GM18505 (cell line): ENCODE results near the gene GNAT3.

ENCODE experiments used
- ATAC-seq: cut with Tn5 transposase; IDR thresholded peaks from one replicate; pipeline ENCODE4 v1.9.1; 2021; ENCODE audit not compliant: unreplicated experiment
- POLR2A ChIP-seq: IDR thresholded peaks from 4 replicates; pipeline ENCODE4 v1.6.1; 2011; ENCODE audit warnings: borderline replicate concordance; ENCODE audit not compliant: insufficient read depth, insufficient read length; ENCODE audit errors: extremely low read depth

GNAT3 gene

GRCh38 chr7:80526472-80526871 is 14.6 kb upstream of the GNAT3 start:
- no peak for ATAC-seq
- TF ChIP-seq POLR2A = no peak

GRCh38 chr7:80524693-80525092 is 12.8 kb upstream of the GNAT3 start:
- ATAC-seq = no peak
- no peak for TF ChIP-seq POLR2A

GRCh38 chr7:80521809-80522208 is 9.9 kb upstream of the GNAT3 start:
- ATAC-seq = no peak
- no peak for TF ChIP-seq POLR2A

DNA sequence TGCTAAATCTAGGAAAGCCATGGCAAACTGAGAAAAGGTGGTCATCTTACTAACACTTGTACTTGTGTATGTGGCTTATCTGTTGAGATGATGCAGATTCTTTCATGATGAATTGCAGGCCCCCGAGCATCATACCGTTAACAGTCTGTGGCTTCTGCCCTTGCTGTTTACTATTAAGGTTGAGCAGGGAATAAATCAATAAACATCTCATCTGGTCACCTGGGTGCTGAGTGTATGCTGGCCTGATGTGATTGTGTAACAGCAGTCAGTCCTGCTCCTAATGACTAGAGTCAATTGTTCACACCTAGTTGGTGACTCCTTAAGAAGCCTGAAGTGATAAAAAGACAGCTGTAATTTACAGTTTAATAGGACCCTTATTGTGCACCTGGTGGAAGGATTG is 8.3 kb upstream of the GNAT3 start:
- no peak for TF ChIP-seq POLR2A
- ATAC-seq = no peak

DNA sequence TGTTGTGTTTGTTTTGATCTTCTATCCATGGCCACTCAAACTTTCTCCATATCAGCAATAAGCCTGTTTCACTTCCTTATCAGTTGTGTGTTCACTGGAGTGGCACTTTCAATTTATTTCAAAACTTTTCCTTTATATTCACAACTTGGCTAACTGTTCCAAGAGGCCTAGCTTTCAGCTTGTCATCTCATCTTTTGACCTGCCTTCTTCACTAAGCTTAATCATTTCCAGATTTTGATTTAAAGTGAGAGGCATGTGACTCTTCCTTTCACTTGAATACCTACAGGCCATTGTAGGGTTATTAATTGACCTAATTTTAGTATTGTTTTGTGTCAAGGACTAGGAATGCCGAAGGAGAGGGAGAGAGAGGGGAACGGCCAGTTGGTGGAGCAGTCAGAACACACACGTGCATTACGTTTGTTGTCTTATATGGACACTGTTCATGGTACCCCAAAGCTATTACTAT is 5.5 kb upstream of the GNAT3 start:
- no peak for ATAC-seq
- no peak for TF ChIP-seq POLR2A

DNA sequence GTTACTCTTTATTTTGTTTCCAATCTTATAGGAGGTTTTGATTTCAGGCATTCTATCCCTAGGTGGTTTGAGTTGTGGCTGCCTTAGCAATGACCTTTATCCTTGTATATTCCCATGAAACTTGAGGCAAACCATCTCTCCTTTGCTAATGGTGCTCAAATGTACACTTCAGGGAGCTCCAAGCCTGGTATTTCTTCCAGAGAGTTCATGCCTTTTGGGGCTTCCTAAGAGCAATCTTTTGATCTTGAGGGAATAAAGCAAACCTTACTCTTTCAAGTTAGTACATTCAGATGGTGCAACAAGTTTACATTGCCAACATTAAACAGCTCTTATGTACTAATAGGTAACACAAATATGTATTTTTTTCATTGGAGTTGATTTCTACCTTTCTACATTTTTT is 3.4 kb upstream of the GNAT3 start:
- ATAC-seq = no peak

DNA sequence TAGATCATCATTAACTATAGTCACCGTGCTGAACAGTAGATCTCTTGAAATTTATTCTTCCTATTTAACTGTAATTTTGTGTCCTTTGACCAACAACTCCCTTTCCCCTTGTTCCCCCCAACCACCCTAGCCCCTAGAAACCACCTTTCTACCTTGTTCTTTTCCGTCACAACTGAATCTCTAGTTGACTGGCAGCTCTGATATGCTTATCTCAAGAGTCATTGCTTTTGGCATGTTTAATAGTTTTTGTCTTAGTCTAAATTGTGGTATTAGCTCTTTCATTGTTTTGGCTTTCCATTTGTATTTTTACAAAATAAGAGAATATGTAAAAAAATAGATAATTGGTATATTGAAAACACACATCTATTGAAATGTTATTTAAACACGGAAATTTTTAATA is 1.8 kb downstream of the GNAT3 start:
- TF ChIP-seq POLR2A = no peak
- no peak for ATAC-seq

More for the DNA sequence above, 3.4 kb upstream of the GNAT3 start:
- TF ChIP-seq POLR2A = no peak

GRCh38 chr7:80508440-80508839 is 3.4 kb downstream of the GNAT3 start:
- no peak for ATAC-seq

GRCh38 chr7:80505900-80506500 is 5.9 kb downstream of the GNAT3 start:
- TF ChIP-seq POLR2A = no peak
- no peak for ATAC-seq

More at GRCh38 chr7:80508440-80508839, 3.4 kb downstream of the GNAT3 start:
- TF ChIP-seq POLR2A = no peak

DNA sequence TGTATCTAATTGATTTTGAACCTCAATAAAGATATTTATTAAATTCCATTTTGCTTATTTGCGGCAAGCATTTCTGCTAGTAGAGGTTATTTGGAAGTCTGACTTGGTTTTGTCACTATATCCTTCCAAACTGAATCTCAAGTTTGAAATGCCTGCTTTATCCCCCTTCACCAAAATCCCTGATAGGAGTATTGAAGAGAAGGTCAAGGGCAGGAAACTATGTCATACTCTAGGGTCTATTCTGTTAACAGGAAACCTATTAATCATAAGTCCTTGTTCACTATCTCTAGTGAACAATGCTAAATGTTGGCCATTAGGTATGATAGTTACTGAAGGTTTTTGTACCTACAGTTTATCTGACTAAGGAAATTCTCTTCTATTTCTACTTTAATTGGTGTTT is 11.5 kb downstream of the GNAT3 start:
- no peak for TF ChIP-seq POLR2A
- ATAC-seq = no peak

GRCh38 chr7:80499350-80499953 is 12.4 kb downstream of the GNAT3 start:
- TF ChIP-seq POLR2A = no peak
- no peak for ATAC-seq

DNA sequence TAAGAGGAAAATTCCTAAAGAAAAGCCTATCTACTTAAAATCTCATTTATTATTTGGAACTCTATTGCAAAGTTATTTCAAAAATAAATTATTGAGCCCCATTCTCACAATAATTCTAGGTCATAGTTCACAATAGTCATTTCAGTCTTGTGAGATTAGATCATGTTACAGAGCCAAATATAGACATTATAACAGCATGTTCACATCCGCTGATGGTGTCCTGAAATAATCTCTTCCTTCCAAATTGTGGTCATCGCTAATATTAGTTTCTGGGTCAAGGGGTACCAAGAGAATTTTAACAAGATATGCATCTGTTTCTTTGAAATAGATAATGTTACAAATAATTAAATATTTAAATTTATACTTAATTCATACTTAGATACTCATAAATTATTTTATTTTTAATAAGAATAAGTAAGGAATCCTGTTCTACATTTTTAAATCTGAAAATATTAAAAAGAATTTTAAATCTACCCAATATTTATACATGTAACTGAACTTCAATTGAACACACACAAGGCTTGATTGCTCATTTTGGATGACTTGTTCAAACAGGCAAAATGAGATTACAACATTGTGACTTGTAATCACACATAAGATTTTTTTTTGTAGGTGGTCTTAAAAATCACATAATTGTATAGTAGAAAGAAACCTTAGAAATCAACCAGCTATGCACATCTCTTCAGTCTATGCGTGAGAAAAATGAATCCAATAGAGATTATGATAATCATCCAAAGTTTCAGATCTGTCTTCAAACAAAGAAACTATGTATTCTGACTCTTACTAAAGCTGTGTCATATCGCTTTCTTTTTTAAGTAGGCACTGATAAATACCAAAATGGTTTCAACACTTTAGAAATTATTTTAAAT is 13.1 kb downstream of the GNAT3 start:
- no peak for TF ChIP-seq POLR2A
- no peak for ATAC-seq

GRCh38 chr7:80496586-80496985 is 15.3 kb downstream of the GNAT3 start:
- ATAC-seq = no peak
- TF ChIP-seq POLR2A = no peak
